ENCODE measurements around the gene CPLX3. TPM values are rescaled to one million over a fixed set of nuclear protein-coding genes. Genes with fewer than 3 reads are reported as not detected.

CPLX3 gene
- total RNA-seq, 2 donors from 2014 or later: not detected

DNA sequence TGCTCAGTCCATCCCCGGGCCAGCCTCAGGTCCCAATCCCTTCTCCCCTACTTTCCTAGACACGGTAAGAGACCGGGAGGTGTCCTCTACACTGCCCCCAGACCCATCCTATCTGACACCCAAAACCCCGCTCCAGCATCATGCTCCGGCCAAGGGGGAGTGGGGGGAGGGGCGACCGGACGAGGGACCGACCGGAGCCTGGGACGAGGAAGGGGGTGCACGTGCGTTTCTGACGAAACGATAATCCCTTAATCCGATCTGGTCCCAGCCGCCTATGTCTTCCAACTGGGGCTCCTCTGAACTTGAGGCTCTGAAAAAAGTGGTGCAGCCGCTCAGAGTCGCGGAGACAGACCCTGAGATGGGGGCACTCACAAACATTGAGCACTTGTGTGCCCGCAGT lies 494 bp downstream of the CPLX3 start:
- Histone ChIP-seq H3K9me3 (ENCODE audit: control insufficient read depth, low read length) (no peaks in the 10 kb centered on the region), H3K27ac (ENCODE audit: low read depth, low read length) (no peak overlapping the region), H3K36me3 (ENCODE audit: control insufficient read depth, insufficient read depth, low read length) (no peaks in the 10 kb centered on the region), H3K4me1 (ENCODE audit: control insufficient read depth, insufficient read depth, low read length) (no peaks in the 10 kb centered on the region), H3K27me3 (ENCODE audit: control insufficient read depth, insufficient read depth, low read length, poor library complexity, severe bottlenecking) (peaks cover 59% of the 10 kb centered on the region), H3K4me3 (ENCODE audit: low read length) (no peak overlapping the region), H3K9ac (ENCODE audit: extremely low read depth, low read length, poor library complexity, severe bottlenecking) (no peak overlapping the region)
- Mint-ChIP-seq H3K27me3 (ENCODE audit: insufficient read depth) (peaks cover 49% of the 10 kb centered on the region), H3K4me3 (no peak overlapping the region), H3K36me3 (ENCODE audit: low read depth) (no peaks in the 10 kb centered on the region), H3K27ac (no peak overlapping the region), H3K4me1 (no peaks in the 10 kb centered on the region), H3K9me3 (no peaks in the 10 kb centered on the region)
- TF ChIP-seq, protein P1, sequence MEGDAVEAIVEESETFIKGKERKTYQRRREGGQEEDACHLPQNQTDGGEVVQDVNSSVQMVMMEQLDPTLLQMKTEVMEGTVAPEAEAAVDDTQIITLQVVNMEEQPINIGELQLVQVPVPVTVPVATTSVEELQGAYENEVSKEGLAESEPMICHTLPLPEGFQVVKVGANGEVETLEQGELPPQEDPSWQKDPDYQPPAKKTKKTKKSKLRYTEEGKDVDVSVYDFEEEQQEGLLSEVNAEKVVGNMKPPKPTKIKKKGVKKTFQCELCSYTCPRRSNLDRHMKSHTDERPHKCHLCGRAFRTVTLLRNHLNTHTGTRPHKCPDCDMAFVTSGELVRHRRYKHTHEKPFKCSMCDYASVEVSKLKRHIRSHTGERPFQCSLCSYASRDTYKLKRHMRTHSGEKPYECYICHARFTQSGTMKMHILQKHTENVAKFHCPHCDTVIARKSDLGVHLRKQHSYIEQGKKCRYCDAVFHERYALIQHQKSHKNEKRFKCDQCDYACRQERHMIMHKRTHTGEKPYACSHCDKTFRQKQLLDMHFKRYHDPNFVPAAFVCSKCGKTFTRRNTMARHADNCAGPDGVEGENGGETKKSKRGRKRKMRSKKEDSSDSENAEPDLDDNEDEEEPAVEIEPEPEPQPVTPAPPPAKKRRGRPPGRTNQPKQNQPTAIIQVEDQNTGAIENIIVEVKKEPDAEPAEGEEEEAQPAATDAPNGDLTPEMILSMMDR (conservative IDR thresholded peaks at IDR 0.05): no peak
- no peak for DNase-seq
- WGBS, 2 experiments (ENCODE audit: insufficient coverage in 1 of 2, insufficient read length in 1 of 2): 37 to 48% methylated on average over 13 to 19 of the region's 21 CpGs

DNA sequence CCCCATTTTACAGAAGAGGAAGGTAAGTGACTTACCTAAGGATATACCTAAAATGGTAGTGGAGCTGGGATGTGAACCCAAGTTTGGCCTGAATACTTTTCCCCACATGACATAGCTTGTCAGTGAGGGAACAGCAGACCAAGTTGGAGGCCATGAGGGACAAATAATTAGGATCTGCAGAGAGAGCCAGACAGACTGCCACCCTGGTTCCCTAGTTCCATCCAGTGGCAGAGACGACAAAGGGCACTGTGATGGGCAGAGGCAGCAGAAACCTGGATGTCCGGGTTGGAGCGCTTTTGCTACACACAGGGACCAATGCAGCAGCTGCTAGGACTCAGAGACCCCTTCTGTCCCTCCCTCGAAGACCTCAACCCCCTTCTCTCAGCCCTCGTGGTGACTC lies 1.2 kb downstream of the CPLX3 start:
- H3K4me1 Mint-ChIP-seq: no peaks in the 10 kb centered on the region
- TF ChIP-seq, protein P1 (conservative IDR thresholded peaks at IDR 0.05): no peak
- Histone ChIP-seq H3K9ac (ENCODE audit: extremely low read depth, low read length, poor library complexity, severe bottlenecking) (no peak overlapping the region), H3K27ac (ENCODE audit: low read depth, low read length) (no peak overlapping the region), H3K9me3 (ENCODE audit: control insufficient read depth, low read length) (no peaks in the 10 kb centered on the region), H3K4me1 (ENCODE audit: control insufficient read depth, insufficient read depth, low read length) (no peaks in the 10 kb centered on the region), H3K27me3 (ENCODE audit: control insufficient read depth, insufficient read depth, low read length, poor library complexity, severe bottlenecking) (peaks cover 58% of the 10 kb centered on the region), H3K36me3 (ENCODE audit: control insufficient read depth, insufficient read depth, low read length) (no peaks in the 10 kb centered on the region), H3K4me3 (ENCODE audit: low read length) (no peak overlapping the region)
- H3K4me3 Mint-ChIP-seq: no peak overlapping the region
- WGBS, 2 experiments (ENCODE audit: insufficient coverage in 1 of 2, insufficient read length in 1 of 2): 67 to 72% methylated on average over 4 to 5 of the region's 5 CpGs
- H3K9me3 Mint-ChIP-seq: no peaks in the 10 kb centered on the region
- H3K27ac Mint-ChIP-seq: no peak overlapping the region
- H3K36me3 Mint-ChIP-seq (ENCODE audit: low read depth): no peaks in the 10 kb centered on the region
- H3K27me3 Mint-ChIP-seq (ENCODE audit: insufficient read depth): peaks cover 49% of the 10 kb centered on the region
- no peak for DNase-seq

DNA sequence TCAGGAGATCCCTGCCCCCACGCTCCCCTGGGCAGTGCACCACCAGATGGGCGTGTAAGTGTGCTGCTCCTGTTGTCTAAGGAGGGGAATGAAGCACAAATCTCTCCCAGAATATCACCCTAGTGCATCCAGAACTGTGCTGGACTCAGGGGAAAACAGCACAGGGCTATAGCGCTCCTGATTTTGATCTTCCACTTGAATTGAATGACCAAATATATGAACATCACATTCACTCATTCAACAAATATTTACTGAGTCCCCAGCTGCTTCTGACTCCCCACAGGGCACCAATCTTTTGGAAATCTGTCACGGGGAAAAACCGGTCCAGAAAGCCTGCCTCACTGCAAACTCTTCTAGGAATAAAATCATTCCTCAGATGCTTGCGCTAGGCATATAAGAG lies 2.4 kb downstream of the CPLX3 start:
- Mint-ChIP-seq H3K9me3 (no peaks in the 10 kb centered on the region), H3K36me3 (ENCODE audit: low read depth) (no peaks in the 10 kb centered on the region), H3K4me3 (no peak overlapping the region), H3K27me3 (ENCODE audit: insufficient read depth) (peaks cover 47% of the 10 kb centered on the region), H3K27ac (no peak overlapping the region), H3K4me1 (no peaks in the 10 kb centered on the region)
- Histone ChIP-seq H3K27me3 (ENCODE audit: control insufficient read depth, insufficient read depth, low read length, poor library complexity, severe bottlenecking) (peaks cover 49% of the 10 kb centered on the region), H3K9me3 (ENCODE audit: control insufficient read depth, low read length) (no peaks in the 10 kb centered on the region), H3K4me3 (ENCODE audit: low read length) (no peak overlapping the region), H3K4me1 (ENCODE audit: control insufficient read depth, insufficient read depth, low read length) (no peaks in the 10 kb centered on the region), H3K36me3 (ENCODE audit: control insufficient read depth, insufficient read depth, low read length) (no peaks in the 10 kb centered on the region), H3K27ac (ENCODE audit: low read depth, low read length) (no peak overlapping the region), H3K9ac (ENCODE audit: extremely low read depth, low read length, poor library complexity, severe bottlenecking) (no peak overlapping the region)
- TF ChIP-seq, protein P1 (conservative IDR thresholded peaks at IDR 0.05): no peak
- DNase-seq: no peak
- 65 to 88% methylated on average over 4 to 6 of the region's 6 CpGs for WGBS, 2 experiments (ENCODE audit: insufficient coverage in 1 of 2, insufficient read length in 1 of 2)

Measured in endodermal cell (in vitro differentiated cells).